ENCODE measurements around the gene MTHFSD. TPM values are rescaled to one million over a fixed set of nuclear protein-coding genes. Genes with fewer than 3 reads are reported as not detected.

MTHFSD gene
- total RNA-seq, 2 donors from 2014 or later: 16.9 to 35.6 TPM

- Histone ChIP-seq H3K27ac (no peak overlapping the region), H3K27me3 (peaks cover 0 to 38% of the 10 kb centered on the region in 2 donors), H3K36me3 (replicated peaks in 1 of 2; ENCODE audit: insufficient read depth in 1 of 2, low read depth in 2 of 2) (no peaks in the 10 kb centered on the region), H3K4me1 (peaks cover 14% of the 10 kb centered on the region), H3K9me3 (no peaks in the 10 kb centered on the region), H3K4me3 (no peak overlapping the region)
- TF ChIP-seq, protein P1, sequence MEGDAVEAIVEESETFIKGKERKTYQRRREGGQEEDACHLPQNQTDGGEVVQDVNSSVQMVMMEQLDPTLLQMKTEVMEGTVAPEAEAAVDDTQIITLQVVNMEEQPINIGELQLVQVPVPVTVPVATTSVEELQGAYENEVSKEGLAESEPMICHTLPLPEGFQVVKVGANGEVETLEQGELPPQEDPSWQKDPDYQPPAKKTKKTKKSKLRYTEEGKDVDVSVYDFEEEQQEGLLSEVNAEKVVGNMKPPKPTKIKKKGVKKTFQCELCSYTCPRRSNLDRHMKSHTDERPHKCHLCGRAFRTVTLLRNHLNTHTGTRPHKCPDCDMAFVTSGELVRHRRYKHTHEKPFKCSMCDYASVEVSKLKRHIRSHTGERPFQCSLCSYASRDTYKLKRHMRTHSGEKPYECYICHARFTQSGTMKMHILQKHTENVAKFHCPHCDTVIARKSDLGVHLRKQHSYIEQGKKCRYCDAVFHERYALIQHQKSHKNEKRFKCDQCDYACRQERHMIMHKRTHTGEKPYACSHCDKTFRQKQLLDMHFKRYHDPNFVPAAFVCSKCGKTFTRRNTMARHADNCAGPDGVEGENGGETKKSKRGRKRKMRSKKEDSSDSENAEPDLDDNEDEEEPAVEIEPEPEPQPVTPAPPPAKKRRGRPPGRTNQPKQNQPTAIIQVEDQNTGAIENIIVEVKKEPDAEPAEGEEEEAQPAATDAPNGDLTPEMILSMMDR (IDR thresholded peaks at IDR 0.05): no peak
- no peak for TF ChIP-seq POLR2A (IDR thresholded peaks at IDR 0.05)
- DNase-seq (no peak), ATAC-seq (no peak)
- intact Hi-C loops (cut with DNase I): no loop called here
- WGBS, 2 donors: 7 to 8% methylated on average over 12 to 13 of the region's 13 CpGs
These were observed 54.1 kb downstream of the MTHFSD start for GRCh38 chr16:86500708-86501510.

DNA sequence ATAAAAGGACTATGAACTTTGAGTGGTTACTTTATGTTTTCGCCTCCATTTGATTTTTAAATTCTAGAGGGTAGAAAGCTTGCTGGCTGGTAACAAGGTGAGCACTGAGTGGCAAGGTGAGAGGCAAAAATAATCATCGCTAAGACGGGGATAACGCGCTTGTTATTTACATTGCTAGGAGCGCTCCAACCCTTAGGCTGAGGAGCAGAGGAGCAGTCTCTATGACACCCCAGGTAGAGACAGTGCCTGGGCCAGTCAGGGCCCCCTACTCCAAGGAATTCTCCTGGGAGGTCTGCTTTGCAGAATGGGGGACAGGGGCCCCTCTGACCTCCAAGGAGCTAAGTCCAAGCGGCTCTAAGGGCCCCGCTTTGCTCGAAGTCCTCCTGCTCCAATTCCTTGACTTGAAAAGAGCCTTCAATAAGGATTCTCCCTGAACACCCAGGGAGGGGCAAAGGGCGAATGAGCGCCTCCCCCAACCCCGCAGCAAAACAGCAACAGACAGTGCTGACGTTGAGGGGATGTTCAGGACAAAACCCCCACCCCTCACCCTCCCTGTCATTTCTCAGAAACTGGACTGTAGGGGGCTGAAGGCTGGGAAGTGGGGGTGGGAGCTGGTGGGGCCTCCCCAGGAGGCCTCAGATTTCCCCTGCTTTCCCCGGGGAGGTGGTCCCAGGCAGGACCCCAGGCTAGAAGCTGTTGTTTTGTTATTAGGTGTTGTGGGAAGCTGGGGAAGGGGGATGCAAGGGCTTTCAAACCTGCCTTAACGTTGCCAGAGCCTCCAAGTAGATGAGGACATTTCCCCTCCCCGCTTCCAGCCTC lies 54.9 kb downstream of the MTHFSD start:
- no peaks in the 10 kb centered on the region for H3K36me3 ChIP-seq (replicated peaks in 1 of 2; ENCODE audit: insufficient read depth in 1 of 2, low read depth in 2 of 2)
- no peaks in the 10 kb centered on the region for H3K9me3 ChIP-seq
- no peak for TF ChIP-seq POLR2A (IDR thresholded peaks at IDR 0.05)
- TF ChIP-seq, protein P1 (IDR thresholded peaks at IDR 0.05): no peak
- no peak overlapping the region for H3K4me3 ChIP-seq
- DNase-seq: no peak
- no peak overlapping the region for H3K27ac ChIP-seq
- ATAC-seq: no peak
- intact Hi-C loops (cut with DNase I): no loop called here
- peaks cover 0 to 35% of the 10 kb centered on the region in 2 donors for H3K27me3 ChIP-seq
- WGBS, 2 donors: 10 to 13% methylated on average over 14 to 16 of the region's 16 CpGs
- H3K4me1 ChIP-seq: peaks cover 12% of the 10 kb centered on the region

DNA sequence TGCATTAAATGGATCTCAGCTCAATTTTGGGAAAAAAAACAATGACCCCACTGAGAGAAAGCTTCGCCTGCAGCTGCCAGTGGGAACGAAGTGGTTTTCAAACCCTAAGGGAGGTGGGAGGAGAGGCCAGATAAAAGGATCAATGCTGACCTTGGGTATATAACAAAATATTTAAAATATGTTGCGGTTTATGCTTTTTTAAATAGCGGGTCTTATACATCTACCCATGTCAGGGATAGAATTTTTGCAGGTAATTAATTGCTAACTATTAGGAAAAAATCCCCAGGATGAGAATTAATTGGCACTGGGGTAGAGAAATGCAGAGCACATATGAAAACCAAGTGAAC lies 55.6 kb downstream of the MTHFSD start:
- intact Hi-C loops (cut with DNase I): no loop called here
- Histone ChIP-seq H3K27ac (no peak overlapping the region), H3K9me3 (no peaks in the 10 kb centered on the region), H3K4me3 (no peak overlapping the region), H3K4me1 (peaks cover 12% of the 10 kb centered on the region), H3K36me3 (replicated peaks in 1 of 2; ENCODE audit: insufficient read depth in 1 of 2, low read depth in 2 of 2) (no peaks in the 10 kb centered on the region), H3K27me3 (peaks cover 0 to 32% of the 10 kb centered on the region in 2 donors)
- DNase-seq (no peak), ATAC-seq (no peak)
- 13 to 15% methylated on average over 4 of the region's 4 CpGs for WGBS, 2 donors
- TF ChIP-seq POLR2A (IDR thresholded peaks at IDR 0.05): no peak
- TF ChIP-seq, protein P1 (IDR thresholded peaks at IDR 0.05): no peak

DNA sequence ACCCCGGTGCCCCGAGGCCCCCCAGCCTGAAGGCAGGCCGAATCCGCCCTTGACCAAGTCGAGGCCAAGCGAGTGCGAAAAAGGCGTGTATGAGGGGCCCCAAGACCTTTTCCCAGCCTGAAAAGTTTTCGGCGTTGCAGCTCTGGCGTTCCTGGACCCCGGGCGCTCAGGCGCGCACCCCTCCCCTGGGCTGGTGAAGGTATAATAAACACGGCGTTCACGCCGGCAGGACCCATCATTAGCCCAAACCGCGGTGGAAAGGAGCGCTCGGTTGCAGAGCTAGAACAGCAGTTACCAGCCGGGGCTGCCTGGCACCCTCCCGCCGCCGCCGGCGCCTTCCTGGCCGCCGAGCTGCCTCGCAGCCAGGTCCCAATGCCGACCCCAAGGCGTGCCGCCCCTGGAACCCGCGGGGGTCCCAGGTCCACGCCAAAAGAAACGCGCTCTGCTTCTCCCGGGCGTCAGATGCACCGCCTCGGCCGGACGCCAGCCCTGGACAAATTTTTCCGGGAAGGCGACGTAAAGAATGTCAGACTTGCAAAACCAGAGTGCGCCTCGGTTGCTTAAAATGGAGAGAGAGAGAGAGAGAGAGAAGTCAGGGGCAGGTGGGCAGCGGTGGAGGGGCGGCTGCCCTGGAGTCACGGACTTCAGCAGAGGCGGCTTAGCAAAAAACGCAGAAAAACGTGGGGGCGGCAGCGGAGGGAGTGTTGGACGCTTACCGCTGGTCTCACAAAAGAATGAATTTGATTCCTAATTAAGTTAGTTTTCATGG lies 56.2 kb downstream of the MTHFSD start:
- Histone ChIP-seq H3K27ac (no peak overlapping the region), H3K36me3 (replicated peaks in 1 of 2; ENCODE audit: insufficient read depth in 1 of 2, low read depth in 2 of 2) (no peaks in the 10 kb centered on the region), H3K4me3 (no peak overlapping the region), H3K9me3 (no peaks in the 10 kb centered on the region), H3K27me3 (peaks cover 0 to 32% of the 10 kb centered on the region in 2 donors), H3K4me1 (peaks cover 12% of the 10 kb centered on the region)
- WGBS, 2 donors: 3% methylated on average over 43 to 61 of the region's 61 CpGs
- no peak for DNase-seq
- no peak for ATAC-seq
- TF ChIP-seq, protein P1 (IDR thresholded peaks at IDR 0.05): no peak
- no peak for TF ChIP-seq POLR2A (IDR thresholded peaks at IDR 0.05)
- intact Hi-C loops (cut with DNase I): no loop called here
